D341Med (cell line): ENCODE data around the gene EYS.

Experiments
- DNase-seq: peaks from one replicate; pipeline ENCODE4 v3.0.0; 2012; ENCODE audit warnings: low spot score

EYS gene

DNA sequence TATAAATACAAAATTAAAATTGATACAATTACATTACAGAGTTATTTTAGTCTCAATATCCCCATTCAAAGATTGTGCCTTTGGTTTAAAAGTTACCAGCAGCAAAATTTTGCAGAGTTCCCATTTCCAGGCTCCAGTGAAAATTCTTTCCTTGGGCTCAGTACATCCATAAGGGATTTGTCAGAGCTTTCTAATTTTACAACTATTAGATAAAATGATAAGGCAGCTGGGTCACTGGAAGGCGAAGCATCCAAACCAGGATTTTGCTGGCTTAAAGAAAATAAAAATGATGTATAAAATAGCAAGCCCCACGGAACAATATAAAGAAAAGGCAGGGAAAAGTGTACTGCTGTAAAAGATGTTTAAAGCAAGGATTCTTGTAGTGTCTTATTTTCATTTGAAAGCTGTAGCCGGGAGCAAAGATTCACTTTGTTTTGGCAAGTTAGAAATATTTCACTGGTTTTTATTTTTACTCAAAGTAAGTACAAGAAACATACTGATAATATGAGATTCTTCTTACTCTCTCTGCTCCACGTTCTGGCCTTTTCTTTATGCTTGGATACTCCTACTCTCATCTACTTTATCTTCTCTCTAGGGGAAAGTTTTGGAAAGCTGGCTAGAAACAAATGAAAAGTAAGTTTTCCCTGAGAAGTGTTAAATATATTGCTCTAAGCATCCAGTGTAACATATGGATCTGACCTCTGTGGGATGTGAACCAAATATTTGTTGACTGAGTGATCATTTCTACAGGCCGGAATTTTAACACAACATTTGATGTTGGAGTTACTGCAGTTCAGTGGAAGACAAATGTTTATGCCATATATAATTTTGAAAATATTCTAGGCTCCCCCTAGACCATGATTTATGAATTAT, 1583.0 kb downstream of the EYS start:
- DNase-seq, result no peak

DNA sequence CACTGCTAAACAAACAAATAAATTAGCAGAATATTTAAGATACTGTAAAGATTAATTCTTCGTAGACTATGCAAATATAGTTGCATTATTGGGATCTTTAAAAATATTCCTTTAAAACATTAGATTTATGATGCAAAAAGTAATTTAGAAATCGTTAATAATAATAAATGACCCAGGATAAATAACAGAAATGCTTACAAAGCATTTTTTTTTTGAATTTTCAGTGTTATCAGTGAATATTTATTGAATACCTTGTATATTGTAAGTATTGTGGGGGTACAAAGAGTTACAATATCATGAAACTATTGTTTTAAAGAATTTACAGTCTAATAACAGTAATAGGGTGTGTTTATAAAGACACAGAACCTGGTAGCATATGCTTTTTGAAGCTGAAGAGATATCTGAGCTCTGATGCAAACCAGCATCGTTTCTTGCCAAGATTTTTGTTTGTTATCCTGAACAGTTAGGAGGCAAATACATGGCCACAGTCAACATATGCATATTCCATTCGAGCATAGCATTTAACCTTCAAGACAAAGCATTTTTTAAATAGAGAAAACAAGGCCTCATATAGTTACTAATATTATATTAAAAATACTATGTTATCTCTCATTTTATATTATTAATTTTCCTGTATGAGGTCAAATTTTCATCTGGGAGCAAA, 1584.2 kb downstream of the EYS start:
- no peak for DNase-seq

DNA sequence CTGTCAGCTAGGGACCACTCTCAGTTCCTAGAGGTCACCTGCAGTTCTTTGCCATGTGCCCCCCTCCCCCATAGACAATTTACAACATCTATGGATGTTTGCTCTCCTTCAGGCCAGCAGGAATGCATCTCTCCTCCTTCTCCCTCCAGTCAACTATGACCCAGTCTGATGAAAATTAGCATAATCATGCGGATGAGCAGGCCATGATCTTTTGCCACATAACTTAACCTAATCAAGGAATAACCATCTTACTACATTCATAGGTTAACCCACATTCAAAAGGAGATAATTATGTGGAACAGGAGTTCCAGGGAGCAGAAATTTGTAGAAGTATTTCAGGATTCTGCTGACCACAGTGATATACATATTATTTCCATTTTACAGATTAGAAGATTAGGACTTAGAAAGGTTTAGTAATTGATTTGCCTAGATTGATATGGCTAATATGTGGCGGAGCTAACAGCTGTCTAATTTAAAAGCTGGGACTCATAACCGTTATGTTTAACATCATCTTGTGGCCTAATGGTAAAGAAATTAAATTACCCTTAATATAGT, 1585.9 kb downstream of the EYS start:
- no peak for DNase-seq

DNA sequence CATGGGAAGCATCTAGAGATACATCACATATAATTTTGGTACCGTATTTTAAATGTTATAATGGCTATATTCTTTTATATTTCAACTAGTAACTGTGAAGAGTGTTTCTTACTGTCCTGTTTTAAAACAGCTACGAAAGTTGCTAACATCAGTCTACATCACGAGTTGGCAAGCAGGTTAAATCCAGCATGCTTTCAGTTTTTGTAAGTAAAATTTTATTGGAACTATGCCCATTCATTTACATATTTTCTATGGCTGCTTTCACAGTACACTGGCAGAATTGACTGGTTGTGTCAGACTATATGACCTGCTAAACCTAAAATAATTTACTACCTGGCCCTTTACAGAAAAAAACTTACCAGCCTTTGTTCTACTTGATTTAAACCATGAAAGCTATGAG, 1593.3 kb downstream of the EYS start:
- no peak for DNase-seq

DNA sequence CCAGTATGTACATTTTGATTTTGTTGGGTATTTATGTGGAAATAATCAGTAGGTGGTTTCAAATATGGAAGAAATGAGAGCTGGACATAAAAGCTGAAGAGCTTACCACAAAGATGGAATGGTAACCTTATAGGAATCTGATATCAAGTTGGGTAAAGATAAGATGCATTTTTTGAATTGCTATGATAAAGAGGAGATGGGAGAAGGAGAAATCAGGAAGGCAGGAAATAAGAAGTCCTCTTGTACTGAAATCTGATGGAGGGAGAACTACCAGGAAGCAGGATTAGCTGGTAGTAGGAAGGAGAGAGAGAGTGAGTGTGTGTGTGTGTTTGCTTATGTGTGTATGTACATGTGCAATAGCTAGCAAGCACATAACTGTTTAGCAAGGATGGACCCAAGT, 1603.0 kb downstream of the EYS start:
- no peak for DNase-seq

DNA sequence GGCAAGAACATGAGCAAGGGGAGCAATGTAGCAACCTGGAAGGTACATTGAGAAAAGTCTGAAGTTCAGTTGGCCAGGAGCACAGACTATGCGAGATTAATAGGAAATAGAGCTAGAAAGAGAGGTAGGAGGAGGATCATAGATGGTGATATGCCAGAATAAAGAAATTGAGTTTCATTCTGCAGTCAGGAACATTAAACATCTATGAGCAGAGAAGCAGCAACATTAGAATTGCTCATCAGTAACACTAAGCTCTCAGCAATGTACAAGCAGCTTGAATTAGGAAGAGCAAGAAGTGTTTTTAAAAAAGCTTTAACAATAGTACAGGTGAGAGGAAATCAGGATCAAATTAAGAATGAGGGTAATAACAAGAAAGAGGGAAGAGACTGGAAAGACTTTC, 1603.5 kb downstream of the EYS start:
- DNase-seq, result no peak

DNA sequence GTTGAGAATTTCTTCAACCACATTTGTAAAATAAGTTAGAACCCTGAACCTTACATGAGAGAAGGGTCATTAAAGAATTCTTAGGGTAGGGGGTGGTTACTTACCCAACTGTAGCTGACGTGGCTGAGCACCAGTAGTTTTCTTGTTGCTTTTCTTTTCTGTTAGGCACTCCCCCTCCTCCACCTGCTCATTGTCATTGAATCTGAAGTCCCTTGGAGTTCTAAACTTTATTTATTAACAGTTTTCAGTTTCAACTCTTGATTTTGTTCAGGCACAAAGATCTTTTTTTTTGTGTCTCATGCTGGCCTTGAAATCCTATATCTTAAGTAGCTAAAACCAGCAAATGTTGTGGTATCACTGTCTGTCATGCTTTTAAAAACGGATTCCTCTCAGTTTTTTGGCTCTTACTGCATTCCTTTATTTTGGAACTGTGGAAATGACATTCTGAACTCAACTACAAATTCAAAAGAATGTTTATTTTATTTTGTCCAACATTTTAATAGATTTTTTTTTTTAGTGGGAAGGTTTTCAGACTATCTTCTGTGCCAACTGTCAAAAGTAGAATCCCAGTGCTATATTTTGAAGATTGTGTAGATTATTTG, 1606.2 kb downstream of the EYS start:
- DNase-seq, result no peak

DNA sequence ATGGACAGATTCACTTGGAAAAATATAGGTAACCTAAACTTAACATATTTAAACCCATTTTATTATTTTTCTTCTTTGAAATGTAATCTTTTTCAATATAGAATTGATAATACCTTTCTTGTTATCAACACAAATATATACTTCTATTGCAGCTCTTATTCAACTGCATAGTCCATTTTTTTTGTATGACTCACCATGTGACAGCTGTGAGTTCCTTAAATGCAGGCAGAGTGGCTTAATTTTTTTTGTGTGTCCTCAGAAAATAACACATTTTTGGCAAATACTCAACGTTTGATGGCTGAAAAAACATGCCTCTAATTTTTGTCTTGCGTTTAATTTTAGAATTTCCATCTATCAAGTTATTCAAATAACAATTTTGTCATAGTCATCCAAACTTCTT, 1616.7 kb downstream of the EYS start:
- no peak for DNase-seq

DNA sequence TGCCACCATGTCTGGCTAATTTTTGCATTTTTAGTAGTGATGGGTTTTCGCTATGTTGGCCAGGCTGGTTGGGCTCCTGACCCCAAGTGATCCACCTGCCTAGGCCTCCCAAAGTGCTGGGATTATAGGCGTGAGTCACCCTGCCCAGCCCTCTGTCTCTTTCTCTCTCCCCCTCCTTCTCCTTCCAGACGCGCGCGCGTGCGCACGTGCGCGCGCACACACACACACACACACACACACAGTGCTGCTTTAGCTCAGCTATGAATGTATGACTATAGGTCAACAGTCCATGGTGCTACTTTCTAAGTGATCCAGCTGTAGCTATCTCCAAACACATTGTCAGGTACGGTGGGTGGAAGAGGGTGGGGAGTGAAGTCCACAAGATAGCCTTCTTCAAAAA, 1621.9 kb downstream of the EYS start:
- no peak for DNase-seq

DNA sequence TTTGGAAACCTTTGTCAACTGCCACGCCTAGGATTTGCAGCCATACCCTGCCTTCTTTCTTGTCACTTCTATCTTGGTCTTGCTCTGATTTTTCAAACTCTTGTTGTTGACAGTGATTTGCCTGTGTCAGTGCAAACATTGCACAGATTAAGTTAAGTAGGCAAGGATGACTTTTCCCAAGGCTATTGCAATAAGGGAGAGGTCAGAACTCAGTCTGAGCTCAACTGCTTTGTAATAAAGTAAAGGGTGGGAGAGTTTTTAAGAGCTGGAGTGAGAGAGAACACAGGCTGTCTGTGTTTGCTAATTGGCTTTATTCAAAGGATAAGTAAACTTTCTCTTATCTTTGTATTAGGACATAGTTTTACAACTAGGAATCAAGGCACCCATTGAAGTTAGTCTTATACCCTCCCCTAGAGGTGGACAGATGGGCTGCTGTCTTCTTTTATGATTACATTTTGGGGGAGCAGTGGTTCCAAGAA, 1622.8 kb downstream of the EYS start:
- no peak for DNase-seq

DNA sequence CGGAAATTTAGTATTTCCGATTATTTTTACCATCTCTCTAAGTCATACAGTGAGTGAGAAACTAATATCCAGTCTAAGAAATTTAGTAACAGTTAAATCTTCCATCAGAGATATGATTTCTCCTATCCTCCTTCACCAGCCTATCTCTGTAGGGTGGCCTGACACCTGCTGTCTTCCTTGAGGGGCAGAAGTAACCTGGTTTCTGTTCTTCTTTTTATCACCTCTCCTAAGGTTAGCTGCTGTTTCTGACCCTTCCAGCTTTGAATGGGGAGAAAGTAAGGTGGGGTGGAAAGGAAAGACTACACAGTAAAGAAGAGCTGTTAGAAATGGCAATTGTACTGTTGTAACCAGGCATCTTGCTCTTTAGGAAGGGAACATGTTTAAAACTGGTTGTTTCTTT, 1623.8 kb downstream of the EYS start:
- DNase-seq, result no peak

DNA sequence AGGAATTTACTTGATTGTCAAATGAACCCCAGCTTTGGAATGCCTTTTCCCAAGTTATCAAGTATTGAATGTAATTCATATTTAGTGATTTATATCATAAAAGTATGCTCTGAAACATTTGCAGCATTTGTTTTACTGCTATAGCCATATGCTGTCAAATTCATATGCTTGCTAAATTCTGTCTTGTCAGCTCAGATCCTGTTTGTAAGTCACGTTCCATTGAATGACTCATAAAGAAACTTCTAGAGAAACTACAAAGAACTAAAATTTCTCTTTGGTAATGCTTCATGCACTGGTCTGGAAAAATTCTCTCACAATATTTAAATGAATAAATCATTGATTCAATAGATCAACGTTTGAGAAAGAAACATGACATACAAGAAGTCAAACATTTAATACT, 1625.6 kb downstream of the EYS start:
- DNase-seq, result no peak

DNA sequence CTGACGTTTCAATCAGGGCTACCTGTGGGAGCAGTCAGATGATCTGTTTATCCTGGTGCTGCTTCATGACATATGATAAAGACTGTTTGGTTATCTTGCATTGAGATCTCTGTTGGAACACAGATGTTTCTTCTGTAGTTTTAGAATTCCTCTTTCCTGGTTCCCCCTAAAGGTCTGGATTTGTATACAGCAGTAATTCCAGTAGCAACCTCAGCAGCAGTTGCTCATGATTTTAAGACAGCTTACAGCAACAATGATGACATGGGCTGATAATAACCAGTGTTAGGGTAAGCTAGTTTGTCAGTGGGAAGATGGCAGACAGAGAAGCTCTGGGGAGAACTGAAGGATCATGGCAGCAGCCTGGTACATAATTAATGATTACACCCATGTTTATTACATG, 1632.0 kb downstream of the EYS start:
- DNase-seq, result no peak

DNA sequence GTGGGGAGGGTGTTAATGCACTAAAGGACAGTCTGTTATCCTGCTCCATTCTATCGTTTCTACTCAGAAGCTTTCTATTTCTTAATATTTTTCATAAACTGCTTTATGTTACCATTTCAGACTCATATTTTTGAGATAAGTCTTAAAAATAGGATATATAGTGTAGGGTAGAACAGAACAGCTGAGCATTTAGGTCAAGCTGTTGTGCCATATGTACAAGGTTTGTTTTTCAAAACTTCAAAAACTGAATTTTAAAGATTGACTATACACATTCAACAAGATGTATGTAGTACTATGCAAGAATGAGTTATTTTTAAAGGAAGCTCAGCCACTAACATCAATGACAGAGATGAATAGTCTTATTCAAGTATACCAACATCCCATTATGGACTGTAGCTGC, 1634.3 kb downstream of the EYS start:
- DNase-seq, result no peak

DNA sequence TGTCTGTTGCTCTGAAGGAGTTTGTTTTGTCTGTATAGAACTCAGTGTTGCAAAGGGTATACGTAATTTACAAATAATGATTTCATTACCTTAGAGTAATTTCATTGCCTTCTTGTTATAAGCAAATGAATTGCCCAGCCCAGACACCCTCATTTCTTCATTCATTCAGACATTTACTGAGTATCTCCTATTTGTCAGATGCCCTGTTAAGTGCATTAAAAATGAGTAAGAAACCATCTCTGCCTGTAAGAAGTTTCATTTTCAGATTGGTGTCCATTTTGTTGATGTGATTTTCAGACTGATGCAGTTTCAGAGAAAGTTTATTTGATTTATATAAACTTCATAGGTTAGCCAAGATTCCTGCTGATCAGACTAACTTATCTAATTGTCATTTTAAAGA, 1642.1 kb downstream of the EYS start:
- DNase-seq, result no peak

DNA sequence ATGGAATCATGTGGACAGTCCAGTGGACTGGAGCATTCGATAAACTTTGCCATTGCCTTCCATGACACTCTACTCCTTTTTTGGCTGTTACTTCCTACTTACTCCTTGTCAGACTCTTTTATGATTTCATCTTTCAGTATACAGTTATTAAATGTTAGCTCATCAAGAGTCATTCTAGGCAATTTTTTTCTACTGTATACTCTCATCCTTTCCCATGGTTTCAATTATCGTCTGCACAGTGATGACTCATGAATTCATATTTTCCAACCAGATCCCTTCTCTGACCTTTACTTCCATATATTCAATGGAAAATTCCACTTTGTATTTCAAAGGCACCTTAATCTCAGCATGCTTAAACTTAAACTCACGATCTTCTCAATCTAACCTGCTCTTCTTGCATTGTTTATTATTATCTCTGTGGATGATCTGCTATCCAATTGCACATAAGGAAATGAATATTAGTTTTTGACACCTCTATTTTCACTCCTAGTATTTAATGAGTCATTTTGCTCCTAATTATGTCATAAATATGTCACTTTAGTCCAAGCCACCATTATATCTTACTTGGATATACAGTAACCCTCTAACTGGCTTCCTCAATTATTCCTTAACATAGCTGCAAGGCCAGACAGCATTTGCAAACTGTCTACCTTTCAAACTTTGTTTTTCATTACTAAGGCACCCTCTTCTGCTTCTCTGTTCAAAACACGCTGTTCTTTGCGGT, 1643.9 kb downstream of the EYS start:
- DNase-seq, result no peak

DNA sequence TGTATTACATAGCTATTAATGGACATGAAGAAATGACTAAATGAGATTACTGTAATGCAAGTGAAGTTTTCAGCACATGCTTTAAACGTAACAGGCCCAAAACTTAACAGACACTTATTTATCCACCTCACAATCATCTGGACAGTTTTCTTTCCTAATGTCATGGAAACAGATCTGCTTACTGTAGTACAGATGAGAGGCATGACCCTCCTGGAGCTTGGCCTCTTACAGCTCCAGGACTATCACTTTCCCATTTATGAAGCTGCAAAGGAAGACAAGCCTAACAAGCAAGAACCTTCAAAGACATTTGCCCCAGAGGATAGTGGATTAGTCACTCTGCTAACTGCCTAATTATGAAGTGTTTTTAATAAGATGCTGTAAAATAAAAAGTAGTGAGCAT, 1652.2 kb downstream of the EYS start:
- DNase-seq, result no peak

DNA sequence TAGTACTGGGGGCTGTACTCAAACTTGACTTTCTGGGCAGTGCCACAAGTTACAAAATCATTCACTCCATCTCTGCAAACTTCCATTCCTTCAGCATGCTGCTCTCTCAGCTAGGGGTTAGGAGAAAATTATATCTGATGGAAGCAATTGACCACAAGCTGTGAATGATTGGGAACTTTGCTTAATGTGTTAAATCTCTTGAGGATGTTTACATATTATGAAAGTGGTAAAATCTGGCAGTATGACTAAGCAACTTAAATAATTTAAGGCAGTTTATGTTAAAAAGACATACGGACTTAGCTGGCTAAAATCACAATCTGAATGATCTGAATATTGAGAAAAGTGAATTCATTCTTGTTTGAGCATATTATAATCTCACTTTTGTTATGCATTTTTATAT, 1656.4 kb downstream of the EYS start:
- DNase-seq, result no peak

DNA sequence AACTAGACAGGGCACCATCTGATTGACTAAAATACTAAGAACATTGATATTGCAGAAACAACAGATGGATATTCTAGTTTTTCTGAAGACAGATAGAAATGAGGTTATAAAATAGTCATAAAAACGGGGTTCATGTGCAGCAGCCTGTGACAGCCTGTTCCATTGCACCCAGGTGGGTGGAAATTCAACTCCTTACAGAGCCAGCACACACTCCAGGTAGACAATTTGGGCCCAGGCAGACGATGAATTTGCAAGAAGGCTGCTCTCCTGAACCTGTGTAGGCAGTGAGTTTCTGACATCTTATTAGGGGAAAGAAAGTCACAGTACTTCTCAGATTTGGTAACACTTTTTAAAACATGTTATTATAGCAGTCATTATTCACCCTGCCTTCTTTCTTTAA, 1657.3 kb downstream of the EYS start:
- DNase-seq, result no peak

DNA sequence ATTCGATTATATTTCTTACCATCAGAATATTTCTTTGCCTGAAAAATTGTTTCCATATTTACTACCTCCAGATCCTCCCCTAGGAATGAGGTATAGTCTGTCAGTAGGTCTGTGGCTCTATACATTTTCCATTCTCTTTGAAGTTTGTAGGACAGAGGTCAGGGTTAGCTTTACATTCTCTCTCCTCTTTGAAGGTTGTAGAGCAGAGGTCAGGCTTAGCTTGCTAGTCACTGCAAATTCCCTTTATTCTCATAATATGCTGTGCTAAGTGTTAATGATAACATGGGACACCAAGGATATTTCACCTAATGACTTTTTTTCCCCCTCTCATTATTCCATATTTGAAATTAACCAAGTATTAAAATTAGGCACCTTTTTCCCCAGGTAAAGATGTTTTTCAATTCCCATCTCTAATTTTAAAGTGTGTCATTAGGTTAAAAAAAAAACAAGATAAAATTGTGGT, 1660.2 kb downstream of the EYS start:
- no peak for DNase-seq

DNA sequence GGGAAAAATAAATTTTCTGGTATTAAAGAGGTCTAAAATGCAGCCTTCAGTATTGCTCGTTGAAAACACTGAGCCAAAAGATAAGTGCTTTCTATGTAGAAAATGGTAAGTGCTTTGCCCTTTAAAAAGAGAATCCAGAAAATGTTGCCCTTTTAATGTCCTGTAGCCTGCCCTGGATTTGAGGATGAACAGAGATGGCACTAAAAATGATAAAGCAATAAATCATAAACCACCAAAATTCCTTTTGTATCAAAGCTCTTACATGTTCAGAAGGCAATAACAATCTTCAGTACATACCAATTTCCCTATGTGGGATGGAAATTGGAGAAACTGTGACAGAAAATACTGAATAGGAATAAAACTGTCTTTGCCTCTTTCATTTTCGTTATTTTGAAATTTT, 1665.7 kb downstream of the EYS start:
- DNase-seq, result no peak

DNA sequence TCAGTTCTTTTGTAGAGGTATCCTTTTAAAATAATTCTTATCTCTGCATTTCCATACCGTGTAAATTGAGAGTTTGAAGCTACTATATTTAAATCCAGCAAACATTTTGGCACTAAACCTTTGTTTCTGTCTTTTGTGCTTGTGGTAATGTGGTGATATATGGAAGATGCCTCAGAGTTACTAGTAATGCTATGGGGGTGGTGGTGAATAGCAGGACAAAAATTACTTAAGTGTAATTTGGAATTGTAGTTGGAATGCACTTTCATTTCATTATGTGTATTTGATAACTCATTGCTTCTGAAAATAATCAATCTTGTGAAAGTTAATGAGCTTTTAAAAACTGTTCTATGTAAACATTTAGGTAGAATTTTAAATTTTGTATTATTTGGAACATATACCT, 1666.9 kb downstream of the EYS start:
- no peak for DNase-seq
